HEK293T (cell line): ENCODE data around the gene KCND2.

Experiments used
- ARNT ChIP-seq: fragments of 450-650 bp; IDR thresholded peaks from 2 replicates; pipeline ENCODE4 v1.6.1; 2017; ENCODE audit warnings: mild to moderate bottlenecking
- BHLHE40 ChIP-seq: fragments of 450-650 bp; IDR thresholded peaks from 2 replicates; pipeline ENCODE4 v1.6.1; 2016; ENCODE audit warnings: mild to moderate bottlenecking, moderate library complexity, borderline replicate concordance
- ELF4 ChIP-seq: fragments of 450-650 bp; IDR thresholded peaks from 2 replicates; pipeline ENCODE4 v1.6.1; 2017; ENCODE audit warnings: antibody characterized with exemption
- FOXA1 ChIP-seq: fragments of 450-650 bp; IDR thresholded peaks from 2 replicates; pipeline ENCODE4 v1.6.1; 2016; ENCODE audit warnings: mild to moderate bottlenecking
- FOXK2 ChIP-seq: fragments of 450-650 bp; IDR thresholded peaks from 2 replicates; pipeline ENCODE4 v1.6.1; 2016; ENCODE audit warnings: mild to moderate bottlenecking
- FOXM1 ChIP-seq: fragments of 450-650 bp; IDR thresholded peaks from 2 replicates; pipeline ENCODE4 v1.6.1; 2017; ENCODE audit warnings: mild to moderate bottlenecking, borderline replicate concordance
- HDGF ChIP-seq: fragments of 450-650 bp; IDR thresholded peaks from 2 replicates; pipeline ENCODE4 v1.6.1; 2017; ENCODE audit warnings: antibody characterized with exemption, borderline replicate concordance
- NFRKB ChIP-seq: fragments of 450-650 bp; IDR thresholded peaks from 2 replicates; pipeline ENCODE4 v1.6.1; 2016; ENCODE audit warnings: mild to moderate bottlenecking, moderate library complexity
- SP1 ChIP-seq: fragments of 450-650 bp; IDR thresholded peaks from 2 replicates; pipeline ENCODE4 v1.6.1; 2017
- SUZ12 ChIP-seq: fragments of 450-650 bp; IDR thresholded peaks from 2 replicates; pipeline ENCODE4 v1.6.1; 2016; ENCODE audit warnings: mild to moderate bottlenecking
- TARDBP ChIP-seq: fragments of 450-650 bp; IDR thresholded peaks from 2 replicates; pipeline ENCODE4 v1.6.1; 2016
- ZNF384 ChIP-seq: fragments of 450-650 bp; IDR thresholded peaks from 2 replicates; pipeline ENCODE4 v1.6.1; 2016
- TF ChIP-seq, protein P1 (sequence below): fragments of 450-650 bp; IDR thresholded peaks from 2 replicates; pipeline ENCODE4 v1.6.1; 2016

DNA sequence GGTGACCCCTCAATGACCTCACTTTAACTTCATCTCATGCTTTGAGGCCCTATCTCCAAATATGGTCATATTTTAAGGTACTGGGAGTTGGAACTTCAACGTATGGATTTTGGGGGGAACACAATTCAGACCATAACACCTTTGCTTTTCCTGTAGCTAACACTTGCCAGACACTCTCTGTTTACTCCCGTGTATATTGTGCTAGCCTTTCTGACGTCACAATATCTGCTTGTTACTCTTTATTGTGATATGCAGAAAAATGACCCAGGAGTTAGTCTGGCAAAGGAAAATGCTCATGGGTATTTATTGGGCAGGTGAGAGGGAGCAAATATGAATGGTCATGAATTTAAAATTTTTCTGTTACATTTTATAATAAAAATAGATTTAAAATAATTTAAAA is 45.7 kb upstream of the KCND2 start:
- TF ChIP-seq FOXA1 (no peak), NFRKB (no peak), ZNF384 (no peak), HDGF (no peak), ELF4 (no peak), TARDBP (no peak), SUZ12 (no peak), BHLHE40 (no peak), ARNT (no peak), FOXM1 (no peak), SP1 (no peak), FOXK2 (no peak)
- TF ChIP-seq, protein P1, sequence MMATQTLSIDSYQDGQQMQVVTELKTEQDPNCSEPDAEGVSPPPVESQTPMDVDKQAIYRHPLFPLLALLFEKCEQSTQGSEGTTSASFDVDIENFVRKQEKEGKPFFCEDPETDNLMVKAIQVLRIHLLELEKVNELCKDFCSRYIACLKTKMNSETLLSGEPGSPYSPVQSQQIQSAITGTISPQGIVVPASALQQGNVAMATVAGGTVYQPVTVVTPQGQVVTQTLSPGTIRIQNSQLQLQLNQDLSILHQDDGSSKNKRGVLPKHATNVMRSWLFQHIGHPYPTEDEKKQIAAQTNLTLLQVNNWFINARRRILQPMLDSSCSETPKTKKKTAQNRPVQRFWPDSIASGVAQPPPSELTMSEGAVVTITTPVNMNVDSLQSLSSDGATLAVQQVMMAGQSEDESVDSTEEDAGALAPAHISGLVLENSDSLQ = no peak
